Tibial nerve (tissue), 4 donors: ENCODE results near the gene MSH3.

Experiments
- EP300 ChIP-seq, 2 donors: sonication (generic); formaldehyde crosslinking; IDR thresholded peaks; one replicate each; pipeline ENCODE4 v1.6.1; 2017; ENCODE audit warnings: antibody characterized with exemption in 2 of 2, mild to moderate bottlenecking in 1 of 2
- POLR2A ChIP-seq, 2 donors: fragments of 450-650 bp; IDR thresholded peaks; one replicate each; pipeline ENCODE4 v1.6.1; 2017; ENCODE audit warnings: antibody characterized with exemption in 2 of 2, mild to moderate bottlenecking in 2 of 2, moderate library complexity in 2 of 2
- TF ChIP-seq, protein P1 (sequence below), 5 experiments: fragments of 200-600 bp in 3 of 5; fragments of 450-650 bp in 2 of 5; sonication (generic) in 3 of 5; IDR thresholded peaks; one replicate each; pipeline ENCODE4 v1.5.1; 2016 to 2019; ENCODE audit warnings: antibody characterized with exemption in 5 of 5, mild to moderate bottlenecking in 3 of 5, moderate library complexity in 2 of 5

DNA sequence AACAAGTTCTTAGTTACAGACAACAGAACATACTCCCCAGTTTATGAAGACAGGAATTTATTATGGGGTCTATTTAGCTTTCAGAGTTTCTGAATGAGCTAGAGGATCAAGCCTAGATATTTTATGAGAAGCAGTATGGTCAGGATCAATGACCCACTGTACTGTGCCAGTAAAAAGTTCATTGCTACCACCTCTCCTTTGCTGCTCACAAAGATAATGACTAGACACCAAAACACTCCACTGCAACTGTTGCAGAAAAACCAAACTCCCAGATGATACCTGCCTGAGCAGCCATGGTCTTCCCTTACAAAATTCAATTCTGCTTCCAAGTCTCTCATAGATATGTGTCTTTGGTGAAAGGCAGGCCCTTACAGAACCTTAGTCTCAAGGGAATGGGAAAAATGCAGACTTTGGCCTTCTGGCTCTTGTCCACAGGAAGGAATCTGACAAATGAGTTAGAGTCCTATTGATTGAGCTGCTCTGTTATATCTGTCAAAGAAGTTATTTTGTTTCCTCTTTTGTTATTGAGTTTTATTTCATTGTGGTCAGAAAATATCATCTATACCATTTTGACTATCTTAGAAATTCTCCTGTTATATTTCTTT is 231.0 kb downstream of the MSH3 start:
- TF ChIP-seq EP300 (IDR thresholded peaks at IDR 0.05) (no peak), POLR2A (IDR thresholded peaks at IDR 0.05) (no peak)
- TF ChIP-seq, protein P1, sequence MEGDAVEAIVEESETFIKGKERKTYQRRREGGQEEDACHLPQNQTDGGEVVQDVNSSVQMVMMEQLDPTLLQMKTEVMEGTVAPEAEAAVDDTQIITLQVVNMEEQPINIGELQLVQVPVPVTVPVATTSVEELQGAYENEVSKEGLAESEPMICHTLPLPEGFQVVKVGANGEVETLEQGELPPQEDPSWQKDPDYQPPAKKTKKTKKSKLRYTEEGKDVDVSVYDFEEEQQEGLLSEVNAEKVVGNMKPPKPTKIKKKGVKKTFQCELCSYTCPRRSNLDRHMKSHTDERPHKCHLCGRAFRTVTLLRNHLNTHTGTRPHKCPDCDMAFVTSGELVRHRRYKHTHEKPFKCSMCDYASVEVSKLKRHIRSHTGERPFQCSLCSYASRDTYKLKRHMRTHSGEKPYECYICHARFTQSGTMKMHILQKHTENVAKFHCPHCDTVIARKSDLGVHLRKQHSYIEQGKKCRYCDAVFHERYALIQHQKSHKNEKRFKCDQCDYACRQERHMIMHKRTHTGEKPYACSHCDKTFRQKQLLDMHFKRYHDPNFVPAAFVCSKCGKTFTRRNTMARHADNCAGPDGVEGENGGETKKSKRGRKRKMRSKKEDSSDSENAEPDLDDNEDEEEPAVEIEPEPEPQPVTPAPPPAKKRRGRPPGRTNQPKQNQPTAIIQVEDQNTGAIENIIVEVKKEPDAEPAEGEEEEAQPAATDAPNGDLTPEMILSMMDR (IDR thresholded peaks at IDR 0.05), result no peak
